IPS-20b (cell line): ENCODE data around the gene PABPC3.

Experiments used
- H3K27ac ChIP-seq: one replicate; pipeline ENCODE4 v1.5.1; 2013; ENCODE audit warnings: low read length
- H3K27me3 ChIP-seq: 2 replicates; pipeline ENCODE4 v1.6.1; 2013; ENCODE audit warnings: mild to moderate bottlenecking, low read length, inconsistent platforms; ENCODE audit not compliant: insufficient read depth
- H3K36me3 ChIP-seq: 2 replicates; pipeline ENCODE4 v1.6.1; 2013; ENCODE audit warnings: low read depth, mild to moderate bottlenecking, inconsistent platforms, low read length, moderate library complexity; ENCODE audit not compliant: insufficient read depth
- H3K4me1 ChIP-seq: 2 replicates; pipeline ENCODE4 v1.6.1; 2013; ENCODE audit warnings: mild to moderate bottlenecking, control low read depth, inconsistent platforms, low read length, moderate library complexity; ENCODE audit not compliant: insufficient read depth
- H3K4me3 ChIP-seq: 2 replicates; pipeline ENCODE4 v1.5.1; 2013; ENCODE audit warnings: mild to moderate bottlenecking, low read length, inconsistent platforms
- H3K9ac ChIP-seq: 2 replicates; pipeline ENCODE4 v1.6.1; 2013; ENCODE audit warnings: low read depth, mild to moderate bottlenecking, inconsistent platforms, low read length, moderate library complexity
- H3K9me3 ChIP-seq: 2 replicates; pipeline ENCODE4 v1.6.1; 2013; ENCODE audit warnings: mild to moderate bottlenecking, low read depth, low read length, inconsistent platforms; ENCODE audit not compliant: insufficient read depth

The PABPC3 gene

DNA sequence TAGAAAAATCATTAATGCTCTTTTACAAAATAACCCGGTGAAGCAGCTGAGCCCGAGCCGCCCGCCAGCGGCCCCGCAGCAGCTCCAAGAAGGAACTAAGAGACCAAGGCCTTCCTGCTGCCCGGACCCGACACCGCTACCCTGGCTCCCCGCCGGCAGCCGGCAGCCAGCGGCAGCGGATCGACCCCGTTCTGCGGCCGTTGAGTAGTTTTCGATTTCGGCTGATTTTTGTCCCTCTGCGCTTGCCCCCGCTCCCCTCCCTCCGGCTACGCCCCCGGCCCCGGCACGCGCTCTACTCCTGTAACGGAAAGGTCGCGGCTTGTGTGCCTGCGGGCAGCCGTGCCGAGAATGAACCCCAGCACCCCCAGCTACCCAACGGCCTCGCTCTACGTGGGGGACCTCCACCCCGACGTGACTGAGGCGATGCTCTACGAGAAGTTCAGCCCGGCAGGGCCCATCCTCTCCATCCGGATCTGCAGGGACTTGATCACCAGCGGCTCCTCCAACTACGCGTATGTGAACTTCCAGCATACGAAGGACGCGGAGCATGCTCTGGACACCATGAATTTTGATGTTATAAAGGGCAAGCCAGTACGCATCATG is at the start of gene PABPC3:
PABPC3 (plus strand) TSS at position 286 of the 603 bp plus-strand sequence; CDS start at position 349, 63 bp downstream.
- H3K4me3 ChIP-seq = no peak within 1 kb of the TSS
- no peaks in the 10 kb centered on the region for H3K36me3 ChIP-seq

DNA sequence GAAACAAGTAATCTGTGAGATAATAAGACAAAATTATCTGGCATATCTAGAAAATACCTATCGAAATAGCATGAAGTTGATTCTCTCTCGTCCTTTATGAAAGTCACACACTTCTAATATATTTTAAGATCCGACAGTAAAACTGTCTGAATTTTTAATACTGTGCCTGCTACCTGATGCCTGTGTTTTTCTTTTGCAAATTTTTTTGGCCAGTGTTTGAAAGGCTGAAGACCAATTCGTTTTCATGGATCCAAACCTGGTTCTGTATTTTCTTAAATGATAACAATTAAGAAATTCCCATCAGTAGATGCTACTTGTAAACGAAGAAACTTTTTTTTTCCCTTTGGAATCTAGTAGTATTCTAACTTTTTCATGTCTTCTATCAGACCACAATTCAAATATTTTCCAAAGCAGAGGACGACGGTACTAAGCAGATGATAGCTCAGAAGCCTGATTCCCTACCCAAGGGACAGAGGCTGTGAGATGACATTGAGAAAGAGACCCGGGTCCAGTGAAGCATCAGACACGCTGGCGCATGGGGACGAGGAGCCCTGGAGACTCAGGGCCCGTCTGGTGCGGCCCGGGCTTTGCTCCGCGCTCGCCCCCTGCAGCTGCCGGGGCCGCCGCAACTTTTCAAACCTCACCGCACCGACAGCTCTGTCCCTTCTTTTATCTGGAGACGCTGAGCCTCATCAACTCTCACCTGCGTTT is 49.5 kb upstream of the PABPC3 start:
- Histone ChIP-seq H3K4me3 (peak overlapping the region; percentile 83), H3K27me3 (peaks cover 33% of the 10 kb centered on the region), H3K4me1 (peaks cover 3% of the 10 kb centered on the region; the same call in 1 of the 2 replicates), H3K27ac (no peak overlapping the region), H3K9me3 (0 out of 2 replicates have a peak, but pooled peaks cover 3% of the 10 kb centered on the region), H3K36me3 (no peaks in the 10 kb centered on the region), H3K9ac (peak overlapping the region; percentile 62; the same call in 1 of the 2 replicates)

More for the DNA sequence above, at the start of gene PABPC3:
- no peaks in the 10 kb centered on the region for H3K4me1 ChIP-seq
- H3K9ac ChIP-seq = no peak within 1 kb of the TSS
- no peak within 1 kb of the TSS for H3K27ac ChIP-seq
- H3K9me3 ChIP-seq = no peaks in the 10 kb centered on the region
- no peaks in the 10 kb centered on the region for H3K27me3 ChIP-seq

DNA sequence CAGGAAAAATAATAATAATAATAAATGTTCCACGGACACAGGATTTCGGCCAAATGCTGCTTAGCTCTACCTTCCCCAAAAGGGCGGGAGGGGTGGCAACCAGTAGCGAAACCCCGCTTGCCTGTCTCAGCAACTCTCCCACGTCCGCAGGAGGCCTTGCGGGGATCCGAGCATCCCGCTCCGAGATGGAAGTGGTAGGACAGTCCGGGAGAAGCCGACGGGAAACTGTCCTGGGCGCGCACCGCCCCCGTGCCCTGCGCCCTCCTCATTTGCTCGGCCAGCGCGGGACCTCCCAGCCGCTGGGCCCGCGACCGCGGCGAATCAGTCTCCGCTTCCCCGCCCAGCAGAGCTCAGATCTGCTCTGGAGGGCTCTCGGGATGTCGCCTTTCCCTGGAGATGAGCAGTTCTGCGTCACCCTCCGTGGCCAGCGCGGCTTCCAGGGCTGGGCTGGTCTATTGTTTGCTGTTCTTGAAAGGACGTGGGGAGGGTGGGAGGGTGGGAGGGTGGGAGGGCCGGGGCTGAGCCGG is 48.9 kb upstream of the PABPC3 start:
- H3K27ac ChIP-seq = no peak overlapping the region
- H3K4me1 ChIP-seq = peaks cover 3% of the 10 kb centered on the region; the same call in 1 of the 2 replicates
- H3K9ac ChIP-seq = peak overlapping the region; percentile 62; the same call in 1 of the 2 replicates
- 0 out of 2 replicates have a peak, but pooled peaks cover 3% of the 10 kb centered on the region for H3K9me3 ChIP-seq
- peaks cover 33% of the 10 kb centered on the region for H3K27me3 ChIP-seq
- no peaks in the 10 kb centered on the region for H3K36me3 ChIP-seq
- H3K4me3 ChIP-seq = peak overlapping the region; percentile 83

DNA sequence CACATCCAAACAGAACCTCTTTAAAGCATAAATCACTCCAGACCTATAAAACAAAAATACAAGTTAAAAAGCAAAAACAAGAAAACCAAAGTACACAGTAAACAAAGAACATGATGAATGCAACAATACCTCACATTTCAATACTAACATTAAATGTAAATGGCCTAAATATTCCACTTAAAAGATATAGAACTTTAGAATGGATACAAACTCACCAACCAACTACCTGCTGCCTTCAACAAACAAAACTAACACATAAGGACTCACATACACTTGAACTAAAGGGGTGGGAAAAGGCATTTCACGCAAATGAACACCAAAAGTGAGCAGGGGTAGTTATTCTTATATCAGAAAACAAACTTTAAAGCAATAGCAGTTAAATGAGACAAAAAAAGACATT is 44.9 kb upstream of the PABPC3 start:
- Histone ChIP-seq H3K9ac (no peak overlapping the region), H3K27me3 (peaks cover 20% of the 10 kb centered on the region), H3K4me3 (no peak overlapping the region), H3K9me3 (0 out of 2 replicates have a peak, but pooled peaks cover 3% of the 10 kb centered on the region), H3K27ac (no peak overlapping the region), H3K36me3 (no peaks in the 10 kb centered on the region), H3K4me1 (peaks cover 3% of the 10 kb centered on the region; the same call in 1 of the 2 replicates)

DNA sequence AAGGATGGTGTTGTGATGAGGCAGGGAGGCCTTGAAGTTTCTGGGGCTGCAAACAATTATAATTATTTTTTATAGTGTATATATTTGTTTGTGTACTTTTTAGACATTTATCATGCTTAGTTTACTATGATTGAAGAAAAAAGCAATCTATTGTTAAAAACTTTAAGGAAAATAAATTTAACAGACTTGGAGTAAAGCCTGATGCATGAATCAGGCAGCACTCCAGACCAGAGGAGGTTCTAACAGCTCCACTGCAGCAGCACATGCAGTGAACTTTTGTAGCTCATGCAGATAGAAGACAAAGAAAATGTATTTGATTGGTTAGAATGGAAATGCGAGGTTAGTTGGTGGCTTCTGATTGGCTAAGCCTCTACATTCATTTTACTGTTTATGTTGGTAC is 36.8 kb upstream of the PABPC3 start:
- Histone ChIP-seq H3K9ac (no peak overlapping the region), H3K4me3 (no peak overlapping the region), H3K9me3 (no peaks in the 10 kb centered on the region), H3K27ac (no peak overlapping the region), H3K4me1 (no peaks in the 10 kb centered on the region), H3K27me3 (no peaks in the 10 kb centered on the region), H3K36me3 (no peaks in the 10 kb centered on the region)

DNA sequence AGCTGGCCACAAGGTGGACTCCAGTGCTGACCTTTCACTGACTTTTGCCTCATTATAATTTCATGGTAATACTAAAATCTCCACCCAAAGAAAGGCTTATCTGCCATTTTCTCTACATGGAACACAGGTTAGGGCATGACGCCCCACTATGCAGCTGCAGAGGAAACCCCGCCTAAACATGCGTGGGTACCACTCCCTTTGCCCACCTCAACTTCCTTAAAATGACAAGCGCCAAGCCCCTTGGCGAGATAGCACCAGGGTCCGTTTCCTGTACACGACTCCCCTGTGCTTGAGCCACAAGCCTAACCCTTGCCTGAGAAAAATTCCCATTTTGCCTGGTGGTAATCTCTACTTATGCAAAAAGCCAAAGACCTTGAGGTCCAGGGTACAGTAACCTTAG is 36.0 kb upstream of the PABPC3 start:
- Histone ChIP-seq H3K4me1 (no peaks in the 10 kb centered on the region), H3K4me3 (no peak overlapping the region), H3K27me3 (no peaks in the 10 kb centered on the region), H3K9ac (no peak overlapping the region), H3K36me3 (no peaks in the 10 kb centered on the region), H3K9me3 (no peaks in the 10 kb centered on the region), H3K27ac (no peak overlapping the region)

DNA sequence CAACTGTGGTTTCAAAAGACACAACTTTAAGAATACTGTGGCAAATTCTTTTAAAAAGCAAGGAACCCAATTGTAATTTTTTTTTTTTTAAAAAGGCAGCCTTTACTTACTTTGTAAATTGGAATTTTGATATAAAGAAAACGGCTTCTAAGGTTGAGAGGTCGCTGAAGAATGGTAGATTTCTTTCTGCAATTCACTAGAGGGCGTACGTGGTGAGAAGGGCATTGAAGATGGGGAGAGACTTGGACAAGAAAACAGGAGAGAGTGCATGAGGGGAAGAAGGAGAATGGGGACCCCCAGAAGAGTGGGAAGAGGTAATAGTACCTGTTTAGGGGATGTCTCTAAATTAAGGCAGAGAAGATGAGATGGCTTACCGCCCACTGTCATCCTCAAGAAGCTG is 33.5 kb upstream of the PABPC3 start:
- H3K4me1 ChIP-seq = peaks cover 6% of the 10 kb centered on the region; the same call in 1 of the 2 replicates
- no peaks in the 10 kb centered on the region for H3K27me3 ChIP-seq
- no peak overlapping the region for H3K4me3 ChIP-seq

DNA sequence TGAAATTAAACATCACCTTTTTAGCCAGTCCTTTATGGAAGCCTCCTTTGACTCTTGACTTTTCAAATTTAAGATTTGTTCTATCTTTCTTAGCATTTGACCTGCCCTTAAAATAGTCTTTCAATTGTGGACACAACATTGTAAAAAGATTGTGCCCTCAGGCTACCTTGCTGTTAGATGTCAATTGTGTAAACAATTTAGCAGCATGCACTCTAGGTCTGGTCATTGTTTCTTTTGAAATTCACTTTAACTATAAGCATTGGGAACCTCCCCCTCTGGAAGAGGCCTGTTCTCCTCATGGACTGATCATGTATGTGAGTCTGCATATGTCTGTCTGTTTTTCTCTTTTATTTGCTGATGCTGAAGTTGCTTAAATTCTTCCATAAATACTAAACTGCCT is 31.5 kb upstream of the PABPC3 start:
- no peak overlapping the region for H3K27ac ChIP-seq
- H3K4me1 ChIP-seq = peaks cover 6% of the 10 kb centered on the region; the same call in 1 of the 2 replicates
- no peaks in the 10 kb centered on the region for H3K9me3 ChIP-seq
- no peaks in the 10 kb centered on the region for H3K36me3 ChIP-seq
- H3K9ac ChIP-seq = no peak overlapping the region
- H3K27me3 ChIP-seq = no peaks in the 10 kb centered on the region
- H3K4me3 ChIP-seq = no peak overlapping the region

More for the DNA sequence above, 33.5 kb upstream of the PABPC3 start:
- no peak overlapping the region for H3K9ac ChIP-seq
- no peaks in the 10 kb centered on the region for H3K36me3 ChIP-seq
- H3K27ac ChIP-seq = no peak overlapping the region
- H3K9me3 ChIP-seq = no peaks in the 10 kb centered on the region

DNA sequence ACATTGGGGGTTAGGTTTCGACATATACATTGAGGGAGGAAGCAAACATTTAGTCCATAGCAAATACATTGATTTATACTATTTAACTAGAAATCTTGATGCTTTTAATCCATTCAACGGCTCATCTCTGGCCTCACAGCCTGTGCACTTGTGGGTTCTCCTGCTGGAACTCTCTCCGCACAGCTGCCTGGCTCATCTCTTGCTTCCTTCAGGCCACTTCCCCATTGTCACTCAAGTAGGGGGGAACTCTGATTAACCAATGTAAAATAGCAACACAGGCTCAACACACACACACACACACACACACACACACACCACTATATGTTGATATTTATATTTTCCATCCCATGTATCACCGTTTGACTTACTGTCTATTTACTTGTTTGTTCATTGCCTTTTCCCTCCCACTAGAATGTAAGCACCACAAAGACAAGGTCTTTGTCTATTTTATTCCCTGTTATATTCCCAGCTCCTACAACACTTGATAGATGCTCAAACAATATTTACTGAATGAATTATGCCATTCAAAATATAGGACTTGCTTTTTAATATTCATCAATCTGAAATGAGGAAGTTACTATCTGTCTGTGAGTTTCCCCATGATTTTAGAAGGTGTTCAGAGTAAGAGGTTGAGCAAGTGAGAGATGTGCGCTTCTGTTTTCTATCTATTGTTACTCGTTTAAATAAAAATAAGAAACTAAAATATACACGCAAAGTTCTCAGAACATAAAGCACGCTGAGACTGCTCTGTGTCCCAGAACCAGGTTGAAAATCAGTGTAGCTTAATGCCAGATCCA is 29.8 kb upstream of the PABPC3 start:
- Histone ChIP-seq H3K4me1 (peaks cover 18% of the 10 kb centered on the region; the same call in 1 of the 2 replicates), H3K27ac (no peak overlapping the region), H3K27me3 (no peaks in the 10 kb centered on the region), H3K36me3 (no peaks in the 10 kb centered on the region), H3K9ac (no peak overlapping the region), H3K4me3 (no peak overlapping the region), H3K9me3 (no peaks in the 10 kb centered on the region)

DNA sequence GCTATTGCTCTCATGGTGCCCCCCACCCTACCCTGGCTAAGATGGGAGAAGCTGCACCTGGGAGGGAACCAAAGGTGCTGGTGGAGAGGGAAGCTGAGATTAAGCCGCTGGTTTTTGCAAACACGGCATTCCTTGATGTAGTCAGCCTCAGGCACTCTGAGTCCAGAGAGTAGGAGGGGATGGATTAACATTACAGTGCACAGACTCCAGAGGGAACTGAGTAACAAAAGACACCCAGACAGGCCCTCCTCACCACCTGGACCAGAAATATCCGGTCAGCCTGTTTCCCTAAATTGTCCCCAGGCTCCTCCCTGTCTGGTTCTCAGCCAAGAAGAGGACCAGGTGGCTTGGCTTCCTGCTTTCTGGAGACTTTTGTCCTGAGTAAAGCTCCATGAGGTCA is 28.9 kb upstream of the PABPC3 start:
- peaks cover 18% of the 10 kb centered on the region; the same call in 1 of the 2 replicates for H3K4me1 ChIP-seq
- no peaks in the 10 kb centered on the region for H3K27me3 ChIP-seq
- no peaks in the 10 kb centered on the region for H3K36me3 ChIP-seq
- H3K27ac ChIP-seq = no peak overlapping the region
- no peak overlapping the region for H3K4me3 ChIP-seq
- no peaks in the 10 kb centered on the region for H3K9me3 ChIP-seq
- H3K9ac ChIP-seq = no peak overlapping the region

DNA sequence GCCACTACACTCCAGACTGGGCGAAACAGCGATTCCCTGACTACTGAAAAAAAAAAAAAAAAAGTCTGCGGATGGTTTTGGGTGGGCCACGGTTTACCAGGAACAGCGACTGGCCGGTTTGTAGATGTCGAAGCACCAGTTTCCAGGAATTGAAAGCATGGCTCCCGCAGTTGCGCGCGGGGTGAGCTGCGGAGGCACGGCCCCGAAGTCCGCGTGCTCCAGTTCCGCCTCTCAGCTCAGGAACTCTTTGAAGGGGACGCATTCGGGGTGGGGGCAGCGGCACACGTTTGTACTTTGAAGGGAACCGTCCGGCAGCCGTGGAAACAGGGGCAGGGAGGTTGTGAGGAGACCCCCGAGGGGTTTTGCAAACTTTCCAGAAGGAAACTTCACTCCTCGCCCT is 27.1 kb upstream of the PABPC3 start:
- no peak overlapping the region for H3K9ac ChIP-seq
- no peaks in the 10 kb centered on the region for H3K36me3 ChIP-seq
- peaks cover 18% of the 10 kb centered on the region; the same call in 1 of the 2 replicates for H3K4me1 ChIP-seq
- no peak overlapping the region for H3K27ac ChIP-seq
- H3K4me3 ChIP-seq = no peak overlapping the region
- no peaks in the 10 kb centered on the region for H3K27me3 ChIP-seq
- no peaks in the 10 kb centered on the region for H3K9me3 ChIP-seq
